ENCODE measurements around the gene SPPL2C. TPM values are rescaled to one million over a fixed set of nuclear protein-coding genes. Genes with fewer than 3 reads are reported as not detected.
A peak's percentile ranks its signal among the peaks of the same experiment; 100 is the strongest.
"Not testable (repeated sequence)": the region's sequence is repeated elsewhere in the genome, so short reads cannot be mapped to it uniquely, and the experiment has no call there.

SPPL2C gene
- total RNA-seq, 1 experiment from 2014 or later = not detected

- DNase-seq (ENCODE audit: extremely low read depth, low read depth) = no peak
Observed at GRCh38 chr17:45848405-45848804, 3.7 kb downstream of the SPPL2C start.

DNA sequence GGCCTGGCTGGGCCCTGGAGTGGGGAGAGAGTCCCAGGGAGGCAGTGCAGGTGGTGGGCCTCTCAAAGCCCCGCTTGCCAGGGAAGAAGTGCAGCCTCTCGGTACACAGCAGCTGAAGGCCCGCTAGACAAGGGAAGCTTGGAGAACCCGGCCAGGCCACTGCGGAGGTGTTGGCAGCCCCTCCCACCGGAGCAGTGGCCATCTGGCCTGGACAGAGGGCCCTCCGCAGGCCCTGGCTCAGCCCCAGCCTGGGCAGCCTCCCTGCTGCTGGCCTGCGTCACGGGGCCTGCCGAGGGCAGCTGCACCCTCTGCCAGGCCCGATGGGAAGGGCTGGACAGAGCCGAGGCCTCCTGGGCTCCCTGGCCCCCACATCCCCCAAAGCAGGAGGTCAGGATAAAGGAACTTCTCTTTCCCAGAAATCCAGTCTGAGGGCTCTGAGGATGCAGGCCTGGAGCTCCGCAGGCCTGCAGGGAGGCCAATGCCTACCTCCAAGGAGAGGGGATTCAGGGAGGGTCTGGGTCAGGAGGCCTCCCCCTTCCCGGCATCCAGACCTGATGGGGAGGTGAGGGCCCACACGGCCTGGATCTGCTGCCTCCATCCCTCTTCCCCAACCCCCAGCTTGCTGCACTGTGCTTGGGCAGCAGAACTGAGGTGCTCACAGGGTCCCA, 4.3 kb downstream of the SPPL2C start:
- no peak for DNase-seq (ENCODE audit: extremely low read depth, low read depth)

- DNase-seq (ENCODE audit: extremely low read depth, low read depth) = no peak
Observed at GRCh38 chr17:45849536-45849990, 4.9 kb downstream of the SPPL2C start.

DNA sequence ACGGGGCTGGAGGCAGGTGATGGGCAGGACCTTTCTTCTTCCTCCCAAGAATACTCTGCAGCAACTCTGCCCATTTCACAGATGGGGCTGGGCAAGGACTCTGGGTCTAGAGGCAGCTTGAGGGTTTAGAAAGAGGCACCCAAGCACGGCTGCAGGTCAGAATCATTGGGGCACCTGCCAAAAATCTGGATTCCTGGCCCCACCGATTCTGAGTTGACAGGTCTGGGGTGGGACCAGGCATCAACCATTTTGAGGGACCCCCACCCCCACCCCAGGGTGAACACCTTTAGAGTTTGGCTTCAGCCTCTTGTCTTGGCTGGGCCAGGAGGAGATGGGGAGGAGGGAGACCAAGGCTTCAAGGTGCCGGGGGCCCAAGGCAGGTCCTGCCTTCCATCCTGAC, 5.3 kb downstream of the SPPL2C start:
- DNase-seq (ENCODE audit: extremely low read depth, low read depth) = no peak

- no peak for DNase-seq (ENCODE audit: extremely low read depth, low read depth)
Observed at GRCh38 chr17:45850468-45850867, 5.8 kb downstream of the SPPL2C start.

DNA sequence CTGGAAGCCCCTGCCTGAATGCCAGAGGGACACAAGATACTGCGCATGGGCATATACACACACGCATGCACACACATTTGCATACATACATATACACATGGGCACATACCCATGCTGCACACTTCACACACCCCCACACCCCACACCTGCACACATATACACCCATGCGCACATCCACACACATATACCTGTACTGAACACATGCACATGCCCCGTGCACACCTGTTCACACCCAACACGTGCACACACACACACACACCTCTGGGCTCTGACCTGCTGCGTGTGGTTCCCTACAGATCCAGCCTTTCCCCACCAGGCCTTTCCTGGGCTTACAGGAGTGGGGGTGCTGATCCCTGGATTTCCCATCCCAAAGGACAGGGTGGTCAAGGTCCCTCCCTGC, 6.3 kb downstream of the SPPL2C start:
- no peak for DNase-seq (ENCODE audit: extremely low read depth, low read depth)

DNA sequence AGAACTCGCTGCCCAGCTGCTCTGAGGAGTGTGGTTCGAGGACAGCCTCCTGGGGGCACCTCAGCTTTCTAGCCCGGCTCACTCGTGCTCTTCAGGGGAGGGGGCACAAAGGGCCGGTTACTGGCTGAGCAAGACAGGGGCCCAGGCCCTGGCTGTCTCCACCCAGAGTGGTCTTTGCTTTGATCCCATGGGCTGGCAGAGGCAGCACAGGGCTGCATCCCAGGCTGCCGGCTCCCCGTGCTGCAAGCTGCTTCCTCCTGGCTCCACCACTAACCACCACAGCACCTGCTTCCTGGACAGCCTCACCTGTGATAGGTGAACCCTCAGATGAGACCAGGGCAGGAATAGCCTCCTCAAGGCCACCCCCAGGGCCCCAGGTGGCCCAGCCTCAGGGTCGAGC, 6.8 kb downstream of the SPPL2C start:
- DNase-seq (ENCODE audit: extremely low read depth, low read depth) = no peak

DNA sequence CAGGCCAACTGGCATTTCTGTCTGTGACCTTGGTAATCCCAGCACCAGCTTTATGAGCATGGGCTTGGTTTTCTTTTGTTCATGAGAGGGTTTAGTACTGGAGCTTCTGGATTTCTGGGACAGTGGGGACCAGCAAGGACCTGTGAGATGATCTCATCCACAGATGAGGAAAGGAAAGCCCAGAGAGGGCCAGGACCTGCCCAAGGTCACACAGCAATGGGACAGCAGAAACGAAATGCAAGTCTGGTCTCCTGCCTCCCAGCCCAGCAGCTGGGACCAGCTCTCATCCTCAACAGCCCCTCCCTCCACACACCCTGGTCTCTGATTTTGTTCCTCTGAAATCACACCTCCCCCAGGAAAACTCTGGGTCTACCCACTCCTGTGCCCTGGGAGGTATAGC, 7.2 kb downstream of the SPPL2C start:
- no peak for DNase-seq (ENCODE audit: extremely low read depth, low read depth)

GRCh38 chr17:45852535-45853297, 8.0 kb downstream of the SPPL2C start:
- peak; percentile 62 for DNase-seq (ENCODE audit: extremely low read depth, low read depth)

- DNase-seq (ENCODE audit: extremely low read depth, low read depth) = no peak
Observed at GRCh38 chr17:45854209-45854608, 9.5 kb downstream of the SPPL2C start.

DNA sequence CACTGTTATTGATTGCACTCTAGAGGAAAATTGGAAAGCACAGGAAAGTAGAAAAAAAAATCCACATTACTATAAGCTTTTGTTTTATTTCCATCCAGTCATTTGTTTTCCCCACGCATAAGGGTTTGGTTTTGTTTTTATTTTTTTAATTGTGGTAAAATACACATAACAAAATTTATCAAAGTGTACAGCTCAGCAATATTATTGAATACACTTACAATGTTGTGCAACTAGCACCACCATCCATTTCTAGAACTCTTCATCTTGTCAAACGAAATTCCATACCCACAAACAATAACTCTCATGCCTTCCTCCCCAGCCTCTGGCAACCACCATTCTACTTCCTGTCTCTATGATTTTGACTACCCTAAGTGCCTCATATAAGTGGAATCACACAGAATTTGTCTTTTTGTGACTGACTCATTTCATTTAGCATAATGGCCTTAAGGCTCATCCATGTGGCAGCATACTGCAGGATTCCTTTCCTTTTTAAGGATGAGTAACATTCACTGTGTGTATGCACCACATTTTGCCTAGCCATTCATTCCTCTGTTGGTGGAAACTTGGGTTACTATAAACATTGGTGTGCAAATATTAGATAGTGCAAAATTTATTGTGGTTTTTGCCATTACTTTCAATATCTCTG, 11.1 kb downstream of the SPPL2C start:
- DNase-seq (ENCODE audit: extremely low read depth, low read depth) = no peak

DNA sequence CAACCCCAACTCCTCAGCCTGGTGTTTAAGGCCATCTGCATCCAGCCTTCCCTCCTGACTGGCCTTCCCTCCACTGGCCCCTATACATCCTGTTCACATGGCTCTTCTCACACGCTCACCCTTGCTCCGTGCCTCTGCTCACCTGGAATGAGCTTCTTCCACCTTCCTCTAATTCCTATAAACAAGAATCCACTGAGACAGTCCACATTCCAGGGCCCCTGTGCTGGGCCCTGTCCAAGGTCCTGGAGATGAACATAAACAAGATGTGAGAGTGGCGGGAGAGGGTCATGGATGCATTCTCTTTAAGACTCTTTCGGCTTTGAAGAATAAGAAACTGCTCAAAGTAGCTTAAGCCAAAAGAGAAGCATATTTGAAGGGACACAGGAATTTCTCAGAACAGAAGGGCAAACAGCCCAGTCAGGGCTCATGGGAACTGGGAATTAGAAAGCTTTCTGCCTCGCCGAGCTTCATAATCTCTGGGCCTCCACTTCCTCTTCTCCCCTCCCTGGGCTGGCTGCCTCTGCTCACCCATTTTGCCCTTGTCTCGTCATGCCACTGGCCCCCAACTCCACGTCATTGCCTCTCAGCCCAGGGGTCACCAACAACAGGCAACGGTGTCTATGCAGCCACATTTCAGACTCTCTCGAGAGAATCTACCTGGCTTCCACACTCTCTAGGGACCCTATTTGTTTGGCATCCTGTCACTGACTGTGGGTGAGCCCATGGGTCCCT, 13.5 kb downstream of the SPPL2C start:
- peak; percentile 26 for DNase-seq (ENCODE audit: extremely low read depth, low read depth)

- DNase-seq (ENCODE audit: extremely low read depth, low read depth) = no peak
Observed at GRCh38 chr17:45861165-45861564, 16.5 kb downstream of the SPPL2C start.

DNA sequence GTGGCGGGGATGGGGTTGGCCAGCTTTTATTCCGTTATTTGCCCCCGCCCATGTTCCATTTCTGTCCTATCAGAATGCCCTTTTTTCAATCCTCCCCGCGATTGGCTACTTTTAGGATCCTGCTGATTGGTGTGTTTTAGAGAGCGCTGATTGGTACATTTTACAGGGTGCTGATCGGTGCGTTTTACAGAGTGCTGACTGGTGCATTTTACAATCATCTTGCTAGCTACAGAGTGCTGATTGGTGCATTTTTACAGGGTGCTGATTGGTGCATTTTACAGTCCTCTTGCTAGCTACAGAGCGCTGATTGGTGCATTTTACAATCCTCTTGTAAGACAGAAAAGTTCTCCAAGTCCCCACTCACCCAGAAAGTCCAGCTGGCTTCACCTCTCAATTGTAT, 17.4 kb downstream of the SPPL2C start:
- DNase-seq (ENCODE audit: extremely low read depth, low read depth) = not testable (repeated sequence)

DNA sequence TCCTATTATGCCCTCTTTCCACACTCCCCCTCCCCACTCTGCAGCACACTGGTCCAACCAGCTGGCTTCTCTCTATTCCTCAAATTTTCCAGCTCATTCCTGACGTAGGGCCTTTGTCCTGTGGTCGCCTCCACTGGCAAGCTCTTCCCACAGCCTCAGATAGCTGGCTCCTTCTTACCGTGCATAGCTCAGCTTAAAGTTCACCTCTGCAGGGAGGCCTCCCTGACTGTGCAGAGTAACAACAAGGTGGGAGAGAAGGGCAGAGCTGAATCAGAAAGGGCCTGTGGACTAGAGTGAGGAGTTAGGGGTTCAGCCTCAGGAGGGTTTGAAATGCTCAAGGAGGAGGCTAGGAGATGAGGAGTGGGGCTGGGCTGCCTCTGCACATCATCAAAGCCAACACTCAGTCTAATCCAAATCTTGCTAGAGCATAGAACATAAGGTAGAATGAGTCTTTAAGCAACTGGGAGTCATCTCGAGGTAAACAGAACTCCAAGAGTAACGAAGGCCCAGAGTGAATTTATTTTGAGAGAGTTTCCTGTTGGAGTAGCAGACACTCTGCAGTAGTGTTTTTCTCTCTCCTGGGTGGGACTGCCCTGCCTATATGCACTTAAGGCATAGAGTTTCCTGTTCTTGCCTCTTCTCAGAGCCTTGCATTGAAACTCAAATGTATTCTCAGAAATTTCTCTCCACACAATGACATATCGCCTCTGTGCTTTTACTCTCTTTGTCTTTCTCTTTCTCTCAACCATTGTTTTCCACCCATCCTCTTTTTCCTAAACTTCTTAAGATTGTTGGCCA, 19.4 kb downstream of the SPPL2C start:
- DNase-seq (ENCODE audit: extremely low read depth, low read depth) = no peak

DNA sequence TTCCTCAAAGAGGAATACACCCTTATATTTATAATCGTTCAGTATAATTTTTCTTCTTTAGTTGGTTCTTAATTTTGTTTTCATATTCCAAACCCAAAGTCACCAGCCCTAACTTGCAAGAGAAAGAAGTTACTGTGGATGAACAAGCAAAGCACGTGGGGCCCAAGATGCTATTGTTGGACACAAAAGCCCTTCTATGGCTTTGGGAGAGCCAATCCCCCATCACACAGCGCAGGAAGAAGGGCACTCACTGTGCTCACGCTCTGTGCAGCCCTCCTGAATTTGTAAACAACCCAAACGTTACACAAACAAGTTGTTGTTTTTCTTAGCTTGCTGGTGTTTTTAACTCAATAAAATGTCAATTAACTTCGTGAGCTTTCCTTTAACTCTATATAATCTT, 22.5 kb downstream of the SPPL2C start:
- no peak for DNase-seq (ENCODE audit: extremely low read depth, low read depth)

GRCh38 chr17:45867702-45868101, 23.0 kb downstream of the SPPL2C start:
- no peak for DNase-seq (ENCODE audit: extremely low read depth, low read depth)

GRCh38 chr17:45868276-45868675, 23.6 kb downstream of the SPPL2C start:
- DNase-seq (ENCODE audit: extremely low read depth, low read depth) = no peak

- DNase-seq (ENCODE audit: extremely low read depth, low read depth) = no peak
Observed at GRCh38 chr17:45869676-45870341, 25.1 kb downstream of the SPPL2C start.

Measured in NCI-H460 (cell line).